H9 (cell line): ENCODE data around the gene KDM2B. TPM values are rescaled to one million over a fixed set of nuclear protein-coding genes. Genes with fewer than 3 reads are reported as not detected.

Experiments
- DNase-seq: peaks from one replicate; pipeline ENCODE4 v3.0.0-alpha.2; 2017
- H2AFZ ChIP-seq: one replicate; pipeline ENCODE4 v1.6.1; 2013; ENCODE audit warnings: mild to moderate bottlenecking, low read length, control low read depth, moderate library complexity
- H2AK5ac ChIP-seq: 2 replicates; pipeline ENCODE4 v1.6.1; 2013; ENCODE audit warnings: low read length, control low read depth, mixed read lengths; ENCODE audit not compliant: insufficient read length
- H2BK120ac ChIP-seq: one replicate; pipeline ENCODE4 v1.6.1; 2013; ENCODE audit warnings: low read depth, mild to moderate bottlenecking, low read length, control low read depth, inconsistent platforms; ENCODE audit not compliant: poor library complexity, severe bottlenecking
- H2BK12ac ChIP-seq: 2 replicates; pipeline ENCODE4 v1.6.1; 2013; ENCODE audit warnings: low read length, control low read depth, mixed read lengths, low read depth; ENCODE audit not compliant: insufficient read length
- H2BK15ac ChIP-seq: 2 replicates; pipeline ENCODE4 v1.6.1; 2013; ENCODE audit warnings: low read depth, low read length, control low read depth
- H2BK20ac ChIP-seq: one replicate; pipeline ENCODE4 v1.6.1; 2013; ENCODE audit warnings: low read depth, mild to moderate bottlenecking, low read length, control low read depth, inconsistent platforms; ENCODE audit not compliant: poor library complexity, severe bottlenecking
- H2BK5ac ChIP-seq: 2 replicates; pipeline ENCODE4 v1.6.1; 2013; ENCODE audit warnings: low read length, control low read depth, mixed read lengths; ENCODE audit not compliant: insufficient read length
- H3K14ac ChIP-seq: 2 replicates; pipeline ENCODE4 v1.6.1; 2013; ENCODE audit warnings: low read length, control low read depth; ENCODE audit not compliant: insufficient read depth
- H3K18ac ChIP-seq: 2 replicates; pipeline ENCODE4 v1.6.1; 2013; ENCODE audit warnings: low read depth, mild to moderate bottlenecking, mixed read lengths, low read length, control low read depth; ENCODE audit not compliant: insufficient read length
- H3K23ac ChIP-seq: 2 replicates; pipeline ENCODE4 v1.6.1; 2013; ENCODE audit warnings: low read length, control low read depth, mixed read lengths, low read depth; ENCODE audit not compliant: insufficient read length
- H3K23me2 ChIP-seq: 2 replicates; pipeline ENCODE4 v1.6.1; 2013; ENCODE audit warnings: low read depth, mild to moderate bottlenecking, mixed read lengths, low read length, control low read depth; ENCODE audit not compliant: insufficient read length, poor library complexity, severe bottlenecking
- H3K27ac ChIP-seq: 2 replicates; pipeline ENCODE4 v1.5.1; 2013; ENCODE audit warnings: low read length, control low read depth, mixed read lengths, low read depth; ENCODE audit not compliant: insufficient read length
- H3K27me3 ChIP-seq: 2 replicates; pipeline ENCODE4 v1.6.1; 2013; ENCODE audit warnings: low read length, control low read depth, inconsistent platforms; ENCODE audit not compliant: insufficient read depth
- H3K4ac ChIP-seq: 2 replicates; pipeline ENCODE4 v1.6.1; 2013; ENCODE audit warnings: low read depth, mild to moderate bottlenecking, control low read depth, inconsistent platforms, low read length, moderate library complexity
- H3K4me1 ChIP-seq: 2 replicates; pipeline ENCODE4 v1.6.1; 2013; ENCODE audit warnings: low read length, control low read depth, inconsistent platforms; ENCODE audit not compliant: insufficient read depth
- H3K4me2 ChIP-seq: 2 replicates; pipeline ENCODE4 v1.6.1; 2013; ENCODE audit warnings: low read length, control low read depth, mixed read lengths; ENCODE audit not compliant: insufficient read length, insufficient read depth
- H3K56ac ChIP-seq: 2 replicates; pipeline ENCODE4 v1.6.1; 2013; ENCODE audit warnings: low read depth, mild to moderate bottlenecking, mixed read lengths, low read length, control low read depth; ENCODE audit not compliant: insufficient read length
- H3K79me1 ChIP-seq: 2 replicates; pipeline ENCODE4 v1.6.1; 2013; ENCODE audit warnings: low read depth, mild to moderate bottlenecking, moderate library complexity, low read length, control low read depth, inconsistent platforms; ENCODE audit not compliant: insufficient read depth, poor library complexity, severe bottlenecking
- H3K79me2 ChIP-seq: 2 replicates; pipeline ENCODE4 v1.6.1; 2013; ENCODE audit warnings: low read length, control low read depth, inconsistent platforms; ENCODE audit not compliant: insufficient read depth
- H3K9ac ChIP-seq: 2 replicates; pipeline ENCODE4 v1.6.1; 2013; ENCODE audit warnings: low read length, control low read depth, mixed read lengths; ENCODE audit not compliant: insufficient read length; ENCODE audit errors: extremely low read depth
- H3K9me3 ChIP-seq: one replicate; pipeline ENCODE4 v1.6.1; 2013; ENCODE audit warnings: low read depth, low read length, inconsistent platforms; ENCODE audit not compliant: control insufficient read depth
- H3T11ph ChIP-seq: one replicate; pipeline ENCODE4 v1.6.1; 2013; ENCODE audit warnings: mild to moderate bottlenecking, low read length, control low read depth, inconsistent platforms
- H4K20me1 ChIP-seq: one replicate; pipeline ENCODE4 v1.6.1; 2013; ENCODE audit not compliant: control insufficient read depth, insufficient read length, insufficient read depth
- H4K5ac ChIP-seq: 2 replicates; pipeline ENCODE4 v1.6.1; 2013; ENCODE audit warnings: low read depth, mild to moderate bottlenecking, mixed read lengths, low read length, control low read depth; ENCODE audit not compliant: insufficient read length
- H4K8ac ChIP-seq: replicated peaks from 2 replicates; pipeline ENCODE4 v1.6.1; 2013; ENCODE audit warnings: low read length, control low read depth, mixed read lengths, low read depth; ENCODE audit not compliant: insufficient read length
- H4K91ac ChIP-seq: 2 replicates; pipeline ENCODE4 v1.6.1; 2013; ENCODE audit warnings: low read depth, mild to moderate bottlenecking, moderate library complexity, mixed read lengths, low read length, control low read depth; ENCODE audit not compliant: insufficient read length
- H3K27ac Mint-ChIP-seq, 3 experiments: 2 replicates in 2 of 3; 3 replicates in 1 of 3; pipeline ENCODE4 v1.8.0; 2020 to 2021; ENCODE audit warnings: mixed read lengths in 3 of 3, mild to moderate bottlenecking in 1 of 3, moderate library complexity in 1 of 3
- H3K27me3 Mint-ChIP-seq: 2 replicates; pipeline ENCODE4 v1.8.0; 2021; ENCODE audit warnings: low read depth, mild to moderate bottlenecking, moderate library complexity, mixed read lengths
- H3K36me3 Mint-ChIP-seq, 3 experiments: 2 replicates in 2 of 3; 3 replicates in 1 of 3; pipeline ENCODE4 v1.8.0; 2020 to 2021; ENCODE audit warnings: low read depth in 3 of 3, mixed read lengths in 3 of 3; ENCODE audit not compliant: insufficient read depth in 1 of 3
- H3K4me1 Mint-ChIP-seq, 2 experiments: 2 replicates each; pipeline ENCODE4 v1.8.0; 2020; ENCODE audit warnings: mixed read lengths in 2 of 2
- H3K4me3 Mint-ChIP-seq, 2 experiments: 2 replicates in 1 of 2; 3 replicates in 1 of 2; pipeline ENCODE4 v1.8.0; 2020 to 2021; ENCODE audit warnings: mild to moderate bottlenecking in 2 of 2, mixed read lengths in 2 of 2, moderate library complexity in 1 of 2
- H3K9me3 Mint-ChIP-seq, 2 experiments: 2 replicates in 1 of 2; 3 replicates in 1 of 2; pipeline ENCODE4 v1.8.0; 2020; ENCODE audit warnings: mild to moderate bottlenecking in 2 of 2, mixed read lengths in 2 of 2, moderate library complexity in 1 of 2
- WGBS: extraction: QIAGEN DNeasy Blood & Tissue Kit; methylation state at CpG from one replicate; pipeline ENCODE4 v1.1.7; 2013; ENCODE audit warnings: missing lambda C conversion rate, low lambda C conversion rate, mixed read lengths; ENCODE audit not compliant: insufficient read length; ENCODE audit errors: extremely low coverage; 5-methylcytosine and 5-hydroxymethylcytosine counted together
- total RNA-seq: library from RNA; stranded (reverse); gene quantifications from 2 replicates; pipeline ENCODE4 v1.2.1, GENCODE V29; 2021
- TF ChIP-seq, protein P1 (sequence below): fragments of 200-600 bp; sonication (generic); conservative IDR thresholded peaks from 3 replicates; pipeline ENCODE4 v1.8.0; 2021; ENCODE audit warnings: antibody characterized with exemption, mild to moderate bottlenecking

Gene KDM2B
- total RNA-seq, 1 experiment from 2014 or later = 143 TPM

DNA sequence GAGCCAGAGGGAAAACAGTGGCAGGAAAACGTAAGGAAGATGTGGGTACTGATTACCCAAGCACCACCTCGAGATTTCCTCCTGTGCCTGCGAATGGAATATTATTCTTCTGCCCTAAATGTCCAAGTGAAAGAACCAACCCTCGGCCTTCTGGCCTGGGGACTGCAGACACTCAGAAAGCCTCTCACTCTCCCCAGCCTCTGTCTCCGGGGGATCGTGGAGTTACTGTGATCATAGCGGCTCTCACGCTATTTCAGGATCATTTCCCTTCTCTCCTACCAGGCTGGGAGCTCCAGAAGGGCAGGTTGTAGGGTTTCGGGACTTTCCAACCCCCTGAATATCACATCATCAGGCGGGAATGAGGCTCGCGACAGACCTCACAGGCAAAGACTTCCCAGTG is 68.9 kb downstream of the KDM2B start:
- Mint-ChIP-seq H3K4me3 (no peak overlapping the region), H3K4me1 (peaks cover 16 to 22% of the 10 kb centered on the region in 2 experiments), H3K27me3 (no peaks in the 10 kb centered on the region), H3K27ac (peak overlapping the region in 1 of 3 experiments; percentile 51; a peak in 1 of 7 replicates), H3K36me3 (peaks cover 40 to 76% (median 69%) of the 10 kb centered on the region in 3 experiments), H3K9me3 (peaks cover 4 to 6% of the 10 kb centered on the region in 2 experiments)
- TF ChIP-seq, protein P1, sequence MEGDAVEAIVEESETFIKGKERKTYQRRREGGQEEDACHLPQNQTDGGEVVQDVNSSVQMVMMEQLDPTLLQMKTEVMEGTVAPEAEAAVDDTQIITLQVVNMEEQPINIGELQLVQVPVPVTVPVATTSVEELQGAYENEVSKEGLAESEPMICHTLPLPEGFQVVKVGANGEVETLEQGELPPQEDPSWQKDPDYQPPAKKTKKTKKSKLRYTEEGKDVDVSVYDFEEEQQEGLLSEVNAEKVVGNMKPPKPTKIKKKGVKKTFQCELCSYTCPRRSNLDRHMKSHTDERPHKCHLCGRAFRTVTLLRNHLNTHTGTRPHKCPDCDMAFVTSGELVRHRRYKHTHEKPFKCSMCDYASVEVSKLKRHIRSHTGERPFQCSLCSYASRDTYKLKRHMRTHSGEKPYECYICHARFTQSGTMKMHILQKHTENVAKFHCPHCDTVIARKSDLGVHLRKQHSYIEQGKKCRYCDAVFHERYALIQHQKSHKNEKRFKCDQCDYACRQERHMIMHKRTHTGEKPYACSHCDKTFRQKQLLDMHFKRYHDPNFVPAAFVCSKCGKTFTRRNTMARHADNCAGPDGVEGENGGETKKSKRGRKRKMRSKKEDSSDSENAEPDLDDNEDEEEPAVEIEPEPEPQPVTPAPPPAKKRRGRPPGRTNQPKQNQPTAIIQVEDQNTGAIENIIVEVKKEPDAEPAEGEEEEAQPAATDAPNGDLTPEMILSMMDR = no peak
- WGBS = no CpG with 5 or more reads among the region's 12 CpGs
- Histone ChIP-seq H4K8ac (no peak overlapping the region), H3K79me2 (no peaks in the 10 kb centered on the region), H3K23me2 (no peaks in the 10 kb centered on the region), H3K14ac (no peak overlapping the region), H2BK12ac (no peak overlapping the region), H3K23ac (no peak overlapping the region), H2BK5ac (no peak overlapping the region), H3T11ph (no peak overlapping the region), H3K9ac (no peak overlapping the region), H2AK5ac (no peak overlapping the region), H2BK20ac (no peak overlapping the region), H4K5ac (no peak overlapping the region), H4K91ac (no peak overlapping the region), H4K20me1 (peaks cover 5% of the 10 kb centered on the region), H3K27ac (no peak overlapping the region), H2BK120ac (no peak overlapping the region), H3K79me1 (no peaks in the 10 kb centered on the region), H3K4me1 (no peaks in the 10 kb centered on the region), H3K4ac (no peak overlapping the region), H3K56ac (no peak overlapping the region), H2BK15ac (no peak overlapping the region), H3K27me3 (no peaks in the 10 kb centered on the region), H3K18ac (no peak overlapping the region), H2AFZ (no peak overlapping the region), H3K9me3 (no peaks in the 10 kb centered on the region), H3K4me2 (no peak overlapping the region)
- no peak for DNase-seq
